ELF-1 (cell line): Measurements from ENCODE around the gene CLEC18A.
A peak's percentile ranks its signal among the peaks of the same experiment; 100 is the strongest.
"Not testable (repeated sequence)": the region's sequence is repeated elsewhere in the genome, so short reads cannot be mapped to it uniquely, and the experiment has no call there.

ENCODE experiments used
- DNase-seq: peaks from one replicate; pipeline ENCODE4 v3.0.0-alpha.2; 2016; ENCODE audit warnings: low read depth, low spot score

CLEC18A gene

DNA sequence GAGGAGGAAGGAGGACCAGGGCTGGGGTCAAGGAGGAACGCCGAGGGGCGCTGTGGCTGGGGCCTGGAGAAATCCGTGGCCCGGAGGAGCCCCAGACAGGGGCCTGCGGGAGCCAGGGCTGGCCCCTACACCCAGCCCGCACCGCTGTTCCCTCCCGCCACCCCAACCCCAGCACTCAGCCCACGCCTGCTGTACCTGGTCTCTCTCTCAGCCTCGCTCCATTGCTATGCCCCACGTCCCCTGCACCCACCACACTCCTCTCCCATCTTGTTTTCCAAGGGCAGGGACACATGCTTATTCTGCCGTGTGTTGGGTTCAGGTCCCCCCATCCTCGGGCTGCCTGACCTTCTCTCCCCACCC lies 518 bp downstream of the CLEC18A start:
- not testable (repeated sequence) for DNase-seq

DNA sequence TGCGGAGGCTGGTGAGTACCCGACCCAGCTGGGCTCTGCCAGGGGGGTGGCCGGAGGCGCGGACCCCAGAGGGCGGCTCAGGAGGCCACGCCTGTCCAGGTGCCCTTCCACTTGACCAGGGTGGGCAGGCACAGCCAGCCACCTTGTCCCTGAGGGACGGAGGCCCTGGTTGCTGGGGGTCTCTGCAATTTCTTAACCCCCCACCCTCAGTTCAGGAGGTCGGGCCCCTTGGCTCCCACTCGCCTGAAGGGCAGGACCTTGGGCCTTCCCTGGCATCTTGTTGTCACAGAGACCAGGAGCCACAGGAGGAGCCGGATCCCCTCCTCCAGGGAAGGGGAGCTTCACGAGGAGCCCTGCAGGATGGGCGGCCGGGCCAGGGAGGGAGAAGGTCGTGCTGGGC lies 982 bp downstream of the CLEC18A start:
- not testable (repeated sequence) for DNase-seq

DNA sequence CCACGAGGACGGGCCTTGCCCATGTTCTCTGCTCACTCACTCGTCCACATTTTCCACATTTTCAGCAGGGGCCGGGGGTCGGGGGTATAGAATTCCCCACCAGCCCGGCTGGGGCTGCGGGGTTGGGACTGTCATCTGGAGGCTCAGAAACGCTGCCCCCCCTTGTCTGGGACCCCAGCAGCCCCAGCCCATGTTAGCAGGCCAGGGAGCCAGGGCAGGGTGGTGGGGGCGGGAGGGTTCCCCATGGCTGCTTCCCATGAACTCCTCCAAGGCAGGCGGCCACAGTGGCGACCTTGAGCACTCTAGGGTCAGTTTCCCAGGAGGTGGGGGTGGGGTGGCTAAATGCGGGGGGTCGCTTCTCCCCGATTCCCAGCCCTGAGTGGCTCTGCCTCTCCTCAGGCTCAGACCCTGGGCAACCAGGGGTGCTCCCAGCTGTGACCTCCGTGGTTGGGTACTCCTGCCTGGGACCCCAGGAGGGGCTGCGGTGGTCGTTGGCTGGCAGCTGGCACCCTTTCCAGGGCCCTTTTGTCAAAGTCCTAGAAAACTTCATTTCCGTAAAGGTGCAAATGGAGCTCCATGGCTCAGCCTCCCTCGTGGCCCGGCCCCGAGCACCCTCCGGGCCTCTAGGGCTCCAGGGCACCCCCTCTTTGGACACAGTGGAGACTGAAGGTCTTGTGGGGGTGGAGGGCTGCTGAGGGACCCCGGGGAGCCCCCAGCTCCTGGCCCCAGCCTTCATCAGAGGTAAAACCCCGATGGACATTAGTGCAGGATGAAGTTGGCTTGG lies 1.6 kb downstream of the CLEC18A start:
- DNase-seq: not testable (repeated sequence)

DNA sequence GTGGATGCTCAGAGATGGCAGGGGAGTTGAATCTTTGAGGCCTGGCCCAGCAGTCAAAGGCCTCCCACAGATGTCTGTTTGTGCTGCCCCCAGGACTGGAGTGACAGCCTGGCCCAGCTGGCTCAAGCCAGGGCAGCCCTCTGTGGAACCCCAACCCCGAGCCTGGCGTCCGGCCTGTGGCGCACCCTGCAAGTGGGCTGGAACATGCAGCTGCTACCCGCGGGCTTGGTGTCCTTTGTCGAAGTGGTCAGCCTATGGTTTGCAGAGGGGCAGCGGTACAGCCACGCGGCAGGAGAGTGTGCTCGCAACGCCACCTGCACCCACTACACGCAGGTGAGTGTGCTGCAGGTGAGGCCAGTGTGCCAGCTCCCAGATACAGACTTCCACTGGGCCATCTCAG lies 3.1 kb downstream of the CLEC18A start:
- not testable (repeated sequence) for DNase-seq

DNA sequence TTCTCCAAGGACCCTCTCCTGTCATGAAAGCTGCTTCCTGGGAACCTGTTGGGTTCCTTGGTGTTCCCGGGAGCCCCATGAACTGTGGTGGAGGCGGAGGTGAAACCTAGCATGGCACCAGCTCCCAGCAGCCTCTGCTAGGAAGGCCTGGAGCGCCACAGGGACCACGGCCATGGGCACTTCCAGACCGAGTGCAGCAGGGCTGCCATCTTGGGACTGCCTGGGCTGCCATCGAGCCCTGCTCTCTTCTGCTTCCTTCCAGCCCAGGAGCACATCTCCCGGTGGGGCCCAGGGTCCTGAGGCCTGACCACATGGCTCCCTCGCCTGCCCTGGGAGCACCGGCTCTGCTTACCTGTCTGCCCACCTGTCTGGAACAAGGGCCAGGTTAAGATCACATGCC lies 12.2 kb downstream of the CLEC18A start:
- not testable (repeated sequence) for DNase-seq

DNA sequence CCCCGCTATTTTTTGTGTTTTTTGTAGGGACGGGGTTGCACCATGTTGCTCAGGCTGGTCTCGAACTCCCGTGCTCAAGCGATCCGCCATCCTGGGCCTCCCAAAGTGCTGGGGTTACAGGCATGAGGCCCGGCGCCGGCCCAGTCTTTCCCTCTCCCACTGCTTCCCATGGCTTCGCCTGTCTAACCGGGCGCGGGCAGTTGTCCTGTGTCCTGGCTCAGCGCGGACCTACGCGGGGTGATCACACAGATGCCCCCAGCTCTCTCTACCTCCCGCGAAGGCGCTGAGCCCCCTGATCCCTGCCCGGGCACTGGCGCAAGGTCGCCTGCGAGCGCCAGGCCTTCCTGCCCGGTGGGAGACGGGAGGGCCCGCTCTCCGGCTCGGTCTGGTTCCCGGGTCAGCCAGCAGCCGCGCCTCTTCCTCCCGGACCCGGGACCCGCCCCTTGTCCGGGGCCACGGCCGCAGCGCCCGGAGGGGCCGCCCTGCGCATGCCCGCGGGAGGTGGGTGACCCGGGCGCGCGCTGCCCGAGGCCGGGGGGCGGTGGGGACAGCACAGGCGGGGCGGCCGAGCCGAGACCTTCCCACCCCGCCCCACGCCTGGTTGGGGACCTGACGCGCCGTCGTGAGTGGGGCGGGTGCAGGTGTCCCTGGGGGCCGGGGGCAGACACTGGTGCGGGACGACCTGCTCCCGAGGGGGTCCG lies 14.0 kb downstream of the CLEC18A start:
- DNase-seq: peak; percentile 37

DNA sequence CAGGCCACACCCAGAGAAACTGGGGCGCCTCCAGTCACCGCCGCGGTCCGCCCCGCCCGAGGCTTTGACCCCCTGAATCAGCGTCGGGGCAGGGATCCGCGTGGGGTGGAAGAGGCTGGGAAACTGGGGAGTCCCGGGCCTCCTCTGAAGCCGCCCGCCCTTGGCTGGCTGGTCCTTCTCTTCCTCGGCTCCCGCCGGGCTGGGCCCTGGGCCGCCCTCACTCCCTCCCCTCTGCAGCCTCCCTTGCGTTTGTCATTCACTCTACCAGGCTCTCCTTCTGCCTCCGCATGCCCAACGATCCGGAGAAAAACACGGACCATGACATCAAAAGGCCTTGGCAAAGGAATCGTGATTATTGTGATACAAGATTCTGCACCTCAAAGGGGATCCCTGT lies 14.5 kb downstream of the CLEC18A start:
- DNase-seq: peak; percentile 12

DNA sequence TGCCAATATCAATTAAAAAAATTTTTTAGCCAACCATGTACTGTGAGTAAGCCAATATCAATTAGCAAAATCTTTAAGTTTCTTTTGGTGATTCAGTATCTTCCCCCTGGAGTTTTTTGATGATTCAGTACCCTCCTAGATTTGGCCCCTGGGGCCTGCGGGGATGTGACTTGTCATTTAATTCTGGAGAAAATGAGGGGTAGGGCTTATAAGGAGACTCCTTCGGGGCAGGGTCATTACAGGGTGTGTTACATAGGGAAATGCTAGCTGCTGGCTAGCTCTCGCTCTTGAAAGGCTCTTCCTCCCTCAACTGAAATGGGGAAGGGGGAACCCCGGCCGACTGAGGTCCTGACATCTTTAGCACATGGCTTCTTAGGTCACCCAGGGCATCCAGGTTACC lies 16.6 kb downstream of the CLEC18A start:
- not testable (repeated sequence) for DNase-seq

DNA sequence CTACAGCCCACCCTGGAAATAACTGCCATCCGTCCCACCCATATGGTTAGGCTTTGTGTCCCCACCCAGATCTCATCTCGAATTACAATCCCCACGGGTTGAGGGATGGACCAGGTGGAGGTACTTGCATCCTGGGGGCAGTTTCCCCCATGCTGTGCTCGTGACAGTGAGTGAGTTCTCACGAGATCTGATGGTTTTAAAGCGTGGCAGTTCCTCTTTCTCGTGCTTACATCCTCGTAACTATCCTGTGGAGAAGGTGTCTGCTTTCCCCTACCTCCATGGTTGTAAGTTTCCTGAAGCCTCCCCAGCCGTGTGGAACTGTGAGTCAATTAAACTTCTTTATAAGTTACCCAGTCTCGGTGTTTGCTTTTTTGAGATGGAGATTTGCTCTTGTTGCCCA lies 17.0 kb downstream of the CLEC18A start:
- not testable (repeated sequence) for DNase-seq

DNA sequence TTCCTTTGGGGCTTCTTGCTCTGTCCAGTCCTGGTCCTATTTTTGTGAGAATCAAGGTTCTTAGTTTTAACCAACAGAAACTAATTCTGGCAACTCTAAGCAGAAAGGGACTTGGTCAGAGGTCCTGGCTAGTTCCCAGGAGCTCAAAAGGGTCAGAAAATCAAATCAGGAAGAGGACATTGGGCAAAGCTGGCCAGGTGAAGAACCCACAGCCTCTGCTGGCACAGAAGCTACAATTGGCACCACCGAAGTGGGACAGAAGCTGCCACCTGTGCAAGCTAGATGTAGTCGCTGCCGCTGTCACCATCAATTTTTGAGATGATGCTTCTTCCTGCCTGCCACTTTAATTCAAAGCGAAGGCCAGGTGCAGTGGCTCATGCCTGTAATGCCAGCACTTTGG lies 18.5 kb downstream of the CLEC18A start:
- DNase-seq: not testable (repeated sequence)

DNA sequence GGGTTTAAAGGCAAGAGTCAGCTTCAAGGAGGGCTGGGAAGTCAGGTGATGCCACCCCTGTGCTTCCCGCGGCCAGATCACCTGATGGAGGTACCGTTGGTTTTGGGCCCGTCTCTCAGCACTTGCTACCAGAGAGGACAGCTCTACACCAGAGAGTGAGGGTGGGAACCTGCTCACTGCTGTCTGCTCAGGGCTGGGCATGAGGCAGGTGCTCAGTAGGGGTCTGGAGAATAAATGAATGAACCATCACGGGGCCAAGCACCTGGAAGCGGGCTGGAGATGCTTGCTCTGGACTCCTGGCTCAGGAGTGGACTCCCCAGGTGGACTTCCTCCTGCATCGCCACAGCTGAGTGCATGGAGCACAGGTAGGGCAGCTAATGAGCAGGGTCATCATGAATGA lies 21.0 kb downstream of the CLEC18A start:
- not testable (repeated sequence) for DNase-seq

DNA sequence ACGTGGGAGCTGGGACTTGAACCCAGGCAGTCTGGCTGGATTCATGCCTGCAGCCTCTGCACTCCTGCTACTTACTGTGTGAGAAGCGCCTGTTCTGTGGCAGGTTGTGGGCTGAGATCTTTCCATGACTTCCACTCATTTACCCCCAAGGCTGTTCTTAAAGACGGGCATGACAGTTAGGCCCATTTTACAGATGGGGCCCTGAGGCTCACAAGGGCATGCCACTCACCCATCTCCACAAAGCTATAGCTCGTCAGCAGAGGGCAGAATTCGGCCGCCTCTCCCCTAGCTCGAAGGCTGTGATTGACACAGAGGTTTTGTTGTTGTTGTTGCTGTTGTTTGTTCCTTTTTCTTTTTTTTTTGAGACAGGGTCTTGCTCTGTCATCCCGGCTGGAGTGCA lies 21.8 kb downstream of the CLEC18A start:
- DNase-seq: not testable (repeated sequence)

DNA sequence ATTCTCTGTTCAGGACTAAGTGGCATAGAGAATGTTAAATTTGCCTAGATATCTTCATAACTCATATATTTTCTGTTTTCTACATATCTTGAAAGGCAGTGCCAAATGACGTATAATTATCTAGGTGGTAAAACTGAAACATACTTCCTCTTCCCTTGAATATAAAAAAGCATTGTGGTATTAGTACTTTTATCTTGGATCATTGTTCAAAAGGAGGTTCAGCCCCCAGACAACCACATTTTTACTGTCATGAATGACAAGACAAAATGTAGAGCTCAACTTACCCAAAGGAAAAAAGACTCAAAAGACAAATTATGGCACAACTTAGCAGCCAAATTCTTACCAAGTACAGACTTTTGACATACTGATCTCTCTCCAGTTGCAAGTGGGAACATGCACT lies 34.1 kb downstream of the CLEC18A start:
- not testable (repeated sequence) for DNase-seq

DNA sequence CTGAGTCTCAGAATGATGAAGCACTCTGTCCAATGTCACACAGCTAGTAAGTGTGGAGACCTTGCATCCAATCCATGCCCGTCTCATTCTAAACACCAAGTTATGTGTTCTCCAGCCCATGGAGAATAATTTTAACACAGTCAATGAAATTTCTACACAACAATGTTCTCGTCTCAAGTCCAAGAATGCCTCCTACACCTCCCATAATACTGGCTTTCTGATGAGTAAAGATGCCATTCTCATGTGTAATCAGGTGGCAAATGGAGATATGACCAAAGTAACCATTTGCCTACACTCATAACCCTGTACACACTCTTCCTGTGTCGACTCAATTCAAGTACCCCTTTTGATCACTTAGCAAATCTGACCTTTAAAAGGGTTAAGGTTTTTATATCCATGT lies 46.8 kb downstream of the CLEC18A start:
- not testable (repeated sequence) for DNase-seq

DNA sequence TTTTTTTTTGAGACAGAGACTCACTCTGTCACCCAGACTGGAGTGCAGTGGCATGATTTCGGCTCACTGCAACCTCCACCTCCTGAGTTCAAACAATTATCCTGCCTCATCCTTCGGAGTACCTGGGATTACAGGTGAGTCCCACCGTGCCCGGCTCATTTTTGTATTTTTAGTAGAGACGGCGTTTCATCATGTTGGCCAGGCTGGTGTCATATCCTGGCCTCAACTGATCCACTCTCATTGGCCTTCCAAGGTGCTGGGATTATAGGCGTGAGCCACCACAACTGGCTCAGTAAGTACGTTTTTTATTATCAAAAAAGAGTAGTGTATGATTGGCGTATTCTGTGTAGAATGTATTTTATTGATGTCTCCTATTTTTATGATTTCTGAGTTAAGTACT lies 48.7 kb downstream of the CLEC18A start:
- not testable (repeated sequence) for DNase-seq

DNA sequence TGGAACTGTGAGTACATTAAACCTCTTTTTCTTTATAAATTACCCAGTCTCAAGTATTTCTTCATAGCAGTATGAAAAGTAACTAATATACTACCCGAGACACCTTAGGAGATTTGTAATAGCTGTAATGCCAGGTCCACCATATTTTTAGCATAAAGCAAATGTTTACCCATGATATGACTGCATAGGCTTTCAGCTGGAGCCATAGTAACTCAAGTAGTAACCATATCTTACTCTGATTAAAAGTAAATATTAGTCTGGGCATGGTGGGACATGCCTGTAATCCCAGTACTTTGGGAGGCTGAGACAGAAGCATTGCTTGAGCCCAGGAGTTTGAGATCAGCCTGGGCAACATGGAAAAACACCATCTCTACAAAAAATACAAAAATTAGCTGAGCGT lies 52.4 kb downstream of the CLEC18A start:
- DNase-seq: not testable (repeated sequence)

DNA sequence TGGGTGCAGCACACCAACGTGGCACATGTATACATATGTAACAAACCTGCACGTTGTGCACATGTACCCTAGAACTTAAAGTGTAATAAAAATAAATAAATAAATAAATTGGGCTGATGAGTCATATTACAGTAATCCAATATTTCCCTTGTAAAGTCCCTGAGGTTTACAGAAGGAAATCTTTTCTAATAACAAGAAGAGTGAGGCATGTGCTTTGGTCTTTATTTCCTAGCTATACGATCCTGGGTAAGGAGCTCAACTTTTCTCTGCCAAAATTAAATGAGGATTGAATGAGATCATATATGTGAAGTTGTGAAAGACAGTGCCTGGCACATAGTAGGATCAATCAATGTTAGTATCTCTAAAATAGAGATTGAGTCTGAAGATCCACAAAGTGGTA lies 57.5 kb downstream of the CLEC18A start:
- not testable (repeated sequence) for DNase-seq

DNA sequence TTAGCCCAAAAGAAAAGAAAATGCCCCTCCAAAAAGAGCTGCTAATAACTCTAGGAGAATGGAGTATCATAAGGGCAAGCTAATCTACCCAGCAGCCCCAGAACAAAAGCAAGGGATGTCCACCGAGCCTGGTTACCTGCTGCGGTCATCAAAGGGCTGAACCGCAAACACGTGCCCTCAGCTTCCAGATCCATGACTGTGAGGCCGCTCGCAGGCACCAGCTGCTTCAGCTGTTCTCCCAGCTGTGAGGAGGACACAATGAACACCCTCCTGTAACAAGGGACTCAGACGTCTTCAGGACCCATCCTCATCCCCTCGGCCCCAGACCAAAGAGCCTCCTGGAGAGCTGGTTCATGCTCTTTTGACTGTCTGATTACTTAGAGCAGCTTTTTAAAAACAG lies 59.5 kb downstream of the CLEC18A start:
- not testable (repeated sequence) for DNase-seq

DNA sequence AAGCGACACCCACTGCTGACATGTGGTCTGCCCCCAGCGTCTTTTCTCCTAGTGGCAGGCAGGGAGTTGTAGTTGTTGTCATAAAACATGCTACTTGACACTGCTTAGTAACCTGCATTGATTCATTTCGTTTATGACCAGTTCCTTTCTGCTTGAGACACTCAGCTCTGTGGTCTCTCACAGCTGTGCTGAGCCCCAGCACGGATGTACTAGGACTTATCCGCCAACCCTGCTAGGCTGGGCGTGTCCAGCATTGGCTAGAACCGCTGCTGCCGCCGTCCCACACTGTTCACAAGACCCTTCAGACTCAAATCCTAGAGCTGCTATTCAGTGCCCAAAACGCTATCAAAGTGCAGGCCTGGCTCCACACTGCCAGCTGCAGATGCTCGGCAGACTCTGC lies 60.0 kb downstream of the CLEC18A start:
- not testable (repeated sequence) for DNase-seq

DNA sequence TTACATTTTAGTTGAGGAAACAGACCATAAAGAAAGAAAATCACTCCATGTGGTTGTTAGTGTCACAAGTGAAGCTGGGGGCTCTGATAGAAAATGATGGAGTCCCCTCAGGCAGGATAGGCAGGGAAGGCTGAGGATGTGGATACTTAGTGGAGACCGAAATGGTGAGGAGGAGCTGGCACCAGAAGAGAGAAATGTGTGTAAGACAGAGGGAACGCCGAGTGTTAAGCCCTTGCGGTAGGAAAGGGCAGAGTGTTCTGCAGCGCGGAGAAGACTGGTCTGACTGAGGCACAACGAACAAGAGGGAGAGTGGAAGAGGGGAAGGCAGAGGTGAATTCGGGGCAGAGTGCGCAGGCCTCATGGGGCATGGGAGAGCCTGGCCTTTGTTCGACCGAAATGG lies 61.2 kb downstream of the CLEC18A start:
- DNase-seq: not testable (repeated sequence)

DNA sequence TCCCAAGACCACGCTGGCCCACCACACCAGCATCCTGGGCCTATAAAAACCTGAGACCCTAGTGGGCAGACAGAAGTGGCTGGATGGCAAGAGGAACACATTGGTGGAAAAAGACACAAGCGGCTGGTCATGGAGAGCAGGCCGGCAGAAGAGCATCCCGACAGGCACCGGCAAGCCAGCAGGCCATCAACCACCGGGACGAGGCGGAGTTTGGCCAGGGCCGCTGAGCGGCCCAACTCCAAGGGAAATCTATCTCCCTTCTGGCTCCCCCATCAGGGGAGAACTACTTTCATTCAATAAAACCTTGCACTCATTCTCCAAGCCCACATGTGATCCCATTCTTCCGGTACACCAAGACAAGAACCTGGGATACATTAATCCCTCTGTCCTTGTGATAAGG lies 61.8 kb downstream of the CLEC18A start:
- not testable (repeated sequence) for DNase-seq
